SH-SY5Y (cell line): ENCODE data around the gene OVOL3.

Source experiments
- GATA2 ChIP-seq: IDR thresholded peaks from 2 replicates; pipeline ENCODE4 v1.6.1; 2011; ENCODE audit warnings: mild to moderate bottlenecking, low read depth, low read length
- GATA3 ChIP-seq: IDR thresholded peaks from 2 replicates; pipeline ENCODE4 v1.6.1; 2011; ENCODE audit warnings: low read depth, mild to moderate bottlenecking, low read length, moderate library complexity

GRCh38 chr19:36090910-36091695, 19.8 kb upstream of the OVOL3 start:
- TF ChIP-seq GATA2 = no peak
- no peak for TF ChIP-seq GATA3
